NCI-H2081 treated with DMSO at 0.1 percent for 48 hours (cell line): ENCODE measurements around the gene CSNK1D.

ENCODE experiments used
- DNase-seq: peaks from one replicate; lab custom pipeline; 2025; lab: John Stamatoyannopoulos, UW

The CSNK1D gene

GRCh38 chr17:82227629-82228277 lies 45.7 kb downstream of the CSNK1D start:
- no peak for DNase-seq

- no peak for DNase-seq
Observed at GRCh38 chr17:82226809-82227628, 46.5 kb downstream of the CSNK1D start.

DNA sequence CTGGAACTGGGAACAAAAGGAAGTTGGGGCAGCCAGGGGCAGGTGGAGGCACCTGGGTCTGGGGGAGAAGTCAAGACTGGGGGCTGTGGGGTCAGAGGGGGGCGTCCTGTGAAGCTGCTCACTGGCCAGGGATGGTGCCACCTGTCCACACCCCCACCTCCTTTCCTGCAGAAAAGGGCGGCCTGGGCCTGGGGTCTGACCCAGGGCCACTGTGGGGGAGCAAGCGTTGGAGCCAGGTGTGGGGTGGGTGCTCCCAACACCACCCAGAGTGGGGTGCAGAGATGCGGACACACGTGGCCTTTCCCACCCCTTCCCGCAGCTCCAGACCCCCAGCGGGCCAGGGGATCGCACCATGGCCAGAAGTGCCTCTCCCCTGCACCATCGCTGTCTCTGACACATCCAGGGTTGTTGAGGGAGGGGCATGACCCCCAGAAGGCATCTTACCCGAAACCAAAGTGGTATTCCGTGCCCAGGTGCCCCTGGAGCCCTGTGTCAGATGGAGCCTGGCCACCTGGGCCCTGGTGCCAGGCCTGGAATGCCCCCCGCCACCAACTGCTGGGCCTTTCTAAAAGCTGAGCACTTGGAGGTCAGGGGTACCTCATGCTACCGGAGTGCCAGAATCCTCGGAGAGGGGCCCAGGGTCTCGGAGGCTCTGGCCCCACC lies 47.2 kb downstream of the CSNK1D start:
- no peak for DNase-seq

DNA sequence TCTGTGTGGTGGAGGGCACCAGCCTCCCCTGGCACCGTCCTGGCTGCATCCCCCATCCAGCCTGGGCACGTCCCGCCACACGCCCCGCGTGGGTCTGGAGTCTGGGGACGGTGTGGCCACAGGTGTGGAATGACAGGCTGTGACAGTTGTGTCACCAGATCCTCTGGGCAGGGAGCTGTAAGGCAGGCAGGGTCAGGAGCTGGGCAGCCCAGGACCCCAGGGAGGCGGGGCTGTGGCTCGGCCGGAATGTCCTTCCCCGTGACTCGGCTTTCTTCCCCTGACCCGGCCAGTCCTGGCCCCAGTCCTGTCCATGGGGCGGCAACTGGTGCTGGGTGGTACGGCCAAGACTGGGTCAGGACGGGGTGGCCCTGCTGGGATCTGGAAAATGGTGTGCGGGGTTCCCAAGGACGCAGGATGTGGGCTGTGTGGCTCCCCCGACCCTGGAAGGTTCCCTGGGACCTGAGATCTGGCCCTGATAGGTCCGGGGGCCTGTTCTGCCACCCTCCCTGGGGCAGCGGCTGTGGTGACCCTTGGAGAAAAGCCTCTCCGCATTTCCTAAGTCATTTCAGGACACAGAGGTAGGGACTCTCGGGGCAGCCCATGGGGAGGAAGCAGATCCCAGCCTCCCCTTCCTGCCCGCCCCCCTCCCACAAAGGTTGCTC lies 48.0 kb downstream of the CSNK1D start:
- DNase-seq = no peak

DNA sequence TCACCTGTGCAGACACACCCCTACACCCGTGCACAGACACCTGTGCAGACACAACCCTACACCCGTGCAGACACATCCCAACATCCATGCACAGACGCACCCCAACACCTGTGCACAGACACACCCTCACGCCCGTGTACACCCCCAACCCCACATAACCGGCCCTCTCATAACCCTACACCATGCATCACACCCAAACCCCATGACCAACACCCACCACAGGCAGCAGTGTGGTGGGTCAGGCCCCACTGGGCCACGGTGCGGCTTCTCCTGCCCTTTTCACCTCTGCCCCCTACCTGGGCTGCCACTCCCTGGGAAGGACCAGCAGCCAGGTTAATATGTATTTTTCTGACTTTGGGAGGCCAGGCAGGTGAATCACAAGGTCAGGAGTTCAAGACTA lies 48.8 kb downstream of the CSNK1D start:
- no peak for DNase-seq

- no peak for DNase-seq
Observed at GRCh38 chr17:82223517-82223916, 50.0 kb downstream of the CSNK1D start.

GRCh38 chr17:82222816-82223215 lies 50.7 kb downstream of the CSNK1D start:
- DNase-seq = no peak

DNA sequence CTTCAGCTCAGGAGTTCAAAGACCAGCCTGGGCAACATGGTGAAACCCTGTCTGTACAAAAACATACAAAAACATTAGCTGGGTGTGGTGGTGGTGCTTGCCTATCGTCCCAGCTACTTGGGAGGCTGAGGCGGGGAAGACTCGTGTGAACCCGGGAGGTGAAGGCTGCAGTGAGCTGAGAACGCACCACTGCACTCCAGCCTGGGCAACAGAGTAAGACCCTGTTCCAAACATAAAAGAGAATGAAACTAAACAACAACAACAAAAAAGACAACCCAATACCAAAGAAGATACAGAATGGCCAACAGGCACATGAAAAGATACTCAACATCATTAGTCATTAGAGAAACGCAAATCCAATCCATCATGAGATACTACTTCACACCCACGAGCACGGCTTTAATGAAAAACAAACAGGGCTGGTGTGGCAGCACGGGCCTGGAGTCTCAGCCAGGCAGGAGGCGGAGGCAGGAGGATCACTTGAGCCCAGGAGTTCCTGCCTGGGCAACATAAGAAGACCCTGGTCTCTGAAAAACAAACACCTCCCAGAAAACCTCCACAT lies 52.1 kb downstream of the CSNK1D start:
- no peak for DNase-seq

GRCh38 chr17:82219753-82220709 lies 53.5 kb downstream of the CSNK1D start:
- no peak for DNase-seq

DNA sequence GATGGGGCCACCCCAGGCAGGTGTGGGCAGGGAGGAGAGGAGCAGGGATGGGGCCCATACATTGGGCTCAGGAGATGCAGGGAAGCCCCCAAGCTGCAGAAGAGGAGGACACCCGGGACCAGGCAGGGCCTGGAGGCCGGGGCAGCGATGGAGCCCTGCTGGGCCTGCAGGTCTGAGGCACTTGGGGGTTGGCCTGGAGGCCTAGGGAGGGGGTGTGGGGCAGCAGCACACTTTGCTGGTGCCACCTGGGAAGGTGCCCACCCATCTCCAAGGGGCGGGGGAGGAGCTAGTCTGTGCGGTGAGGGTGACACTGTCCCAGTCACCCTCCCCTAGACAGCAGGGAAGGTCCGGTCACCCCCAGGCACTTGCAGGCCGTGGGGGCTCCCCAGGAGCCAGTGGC lies 54.4 kb downstream of the CSNK1D start:
- no peak for DNase-seq

GRCh38 chr17:82218349-82219075 lies 55.0 kb downstream of the CSNK1D start:
- DNase-seq = no peak

GRCh38 chr17:82217530-82218204 lies 55.8 kb downstream of the CSNK1D start:
- DNase-seq = no peak

GRCh38 chr17:82217120-82217529 lies 56.4 kb downstream of the CSNK1D start:
- DNase-seq = no peak

- no peak for DNase-seq
Observed at GRCh38 chr17:82216301-82217119, 57.0 kb downstream of the CSNK1D start.

DNA sequence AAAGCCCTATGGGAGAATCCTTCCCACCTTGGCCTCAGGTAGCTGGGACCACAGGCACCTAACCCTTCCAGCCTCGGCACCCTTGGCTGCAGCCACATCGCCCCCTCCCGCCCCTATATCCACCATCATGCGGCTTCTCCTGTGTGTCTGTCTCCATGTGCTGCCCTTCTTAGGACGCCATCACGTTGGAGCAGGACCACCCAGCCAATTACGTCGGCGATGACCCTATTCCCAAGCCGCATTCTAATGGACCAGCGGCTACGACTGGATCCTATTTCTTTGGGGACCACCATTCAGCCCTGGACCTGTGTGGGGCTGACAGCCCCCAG lies 57.6 kb downstream of the CSNK1D start:
- no peak for DNase-seq

- DNase-seq = no peak
Observed at GRCh38 chr17:82215095-82215971, 58.2 kb downstream of the CSNK1D start.

DNA sequence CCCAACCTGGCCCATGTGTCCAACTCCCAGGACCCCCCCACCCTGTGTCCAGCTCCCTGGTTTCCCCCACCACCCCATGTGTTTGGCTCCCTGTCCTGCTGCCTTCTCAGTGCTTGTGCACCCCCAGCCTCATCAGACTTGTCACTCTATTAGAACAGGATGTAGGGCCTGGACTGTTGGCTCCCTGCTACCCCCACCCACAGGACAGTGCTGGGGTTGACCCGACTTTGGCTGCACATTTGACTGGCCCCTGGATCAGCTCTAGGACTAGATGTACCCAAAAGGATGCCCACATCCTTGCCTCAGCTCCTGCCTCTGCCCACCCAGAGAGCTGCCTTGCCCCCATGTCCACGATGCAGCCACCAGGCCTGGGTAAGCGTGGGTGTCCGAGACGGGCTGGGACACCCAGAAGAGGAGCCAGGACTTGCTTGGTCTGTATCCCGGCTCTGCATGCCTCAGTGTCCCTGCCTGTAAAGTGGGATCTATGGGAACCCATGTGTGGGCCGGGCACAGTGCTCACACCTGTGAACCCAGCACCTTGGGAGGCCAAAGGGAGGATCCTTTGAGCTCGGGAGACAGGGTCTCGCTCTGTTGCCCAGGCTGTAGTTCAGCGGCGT lies 59.4 kb downstream of the CSNK1D start:
- no peak for DNase-seq
